GM18867 (cell line): ENCODE measurements around the gene GLS.
"Not testable (repeated sequence)": the region's sequence is repeated elsewhere in the genome, so short reads cannot be mapped to it uniquely, and the experiment has no call there.

Experiments used
- ATAC-seq: cut with Tn5 transposase; IDR thresholded peaks from one replicate; pipeline ENCODE4 v1.9.1; 2021; ENCODE audit warnings: mild to moderate bottlenecking, moderate library complexity; ENCODE audit not compliant: unreplicated experiment

Gene GLS

DNA sequence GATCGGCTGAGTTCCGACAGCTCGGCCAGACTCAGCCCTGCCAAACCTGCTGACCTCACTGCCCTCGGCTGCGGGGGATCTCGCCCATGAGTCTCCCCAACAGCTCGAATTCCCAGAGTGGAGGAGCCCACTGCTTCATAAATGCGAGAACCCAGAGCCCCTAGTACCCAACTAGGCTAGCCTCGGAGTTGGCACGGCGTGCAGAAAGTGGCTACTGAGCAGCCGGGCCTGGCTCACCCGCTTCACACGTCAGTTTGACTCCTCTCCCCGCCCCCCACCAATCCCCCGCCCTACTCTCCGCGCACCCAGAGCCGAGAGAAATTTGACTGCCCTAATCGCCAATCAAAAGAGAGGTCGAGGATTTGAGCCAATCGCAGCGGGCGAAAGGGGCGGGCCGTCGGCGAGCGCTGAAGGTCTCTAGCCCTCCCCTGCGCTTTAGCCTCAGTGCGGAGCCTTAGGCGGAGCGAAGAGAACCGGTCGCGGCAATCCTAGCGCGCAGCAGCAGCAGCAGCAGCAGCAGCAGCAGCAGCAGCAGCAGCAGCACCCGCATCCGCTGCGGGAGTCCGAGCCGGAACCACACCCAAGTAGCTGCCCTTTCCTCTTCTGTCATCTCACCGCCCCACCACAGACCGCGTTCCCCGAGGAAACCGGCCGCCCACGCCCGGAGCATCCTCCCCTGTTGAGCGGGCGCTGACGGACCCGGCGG lies at the start of gene GLS:
GLS (plus strand) TSS at position 444 of the 706 bp plus-strand sequence. CDS start 264 bp downstream, outside the sequence.
- ATAC-seq, result peak; percentile 77

DNA sequence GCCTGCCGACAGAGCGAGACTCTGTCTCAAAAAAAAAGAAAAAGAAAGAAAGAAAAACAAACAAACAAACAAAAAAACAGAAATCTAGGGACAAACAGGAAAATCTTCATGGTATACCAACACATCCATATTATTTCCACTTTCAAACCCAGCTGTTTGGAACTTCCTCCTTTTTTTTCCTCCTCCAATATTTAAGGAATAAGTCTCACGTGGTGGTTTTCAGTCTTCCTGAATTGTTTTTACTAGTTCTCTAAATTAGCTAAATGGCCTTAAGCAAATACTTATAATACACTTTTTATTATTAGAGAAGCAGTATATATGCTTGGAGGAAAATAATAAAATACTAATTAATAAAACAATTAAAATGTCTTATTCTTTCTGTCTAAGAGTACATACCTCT lies 48.7 kb upstream of the GLS start:
- ATAC-seq, result no peak

DNA sequence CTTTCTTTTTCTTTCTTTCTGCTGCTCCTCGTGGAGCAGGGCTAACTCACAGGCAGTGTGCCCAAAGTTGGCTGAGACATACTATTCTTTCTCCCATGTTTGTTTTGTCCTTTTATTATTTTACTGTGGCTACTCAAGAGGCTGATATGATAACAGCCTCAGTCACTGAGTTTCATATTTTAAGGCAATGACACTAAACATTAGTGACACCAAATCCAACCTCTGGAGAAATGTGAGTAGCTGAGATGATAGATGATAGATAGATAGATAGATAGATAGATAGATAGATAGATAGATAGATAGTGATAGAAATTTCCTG lies 45.8 kb upstream of the GLS start:
- ATAC-seq, result no peak

DNA sequence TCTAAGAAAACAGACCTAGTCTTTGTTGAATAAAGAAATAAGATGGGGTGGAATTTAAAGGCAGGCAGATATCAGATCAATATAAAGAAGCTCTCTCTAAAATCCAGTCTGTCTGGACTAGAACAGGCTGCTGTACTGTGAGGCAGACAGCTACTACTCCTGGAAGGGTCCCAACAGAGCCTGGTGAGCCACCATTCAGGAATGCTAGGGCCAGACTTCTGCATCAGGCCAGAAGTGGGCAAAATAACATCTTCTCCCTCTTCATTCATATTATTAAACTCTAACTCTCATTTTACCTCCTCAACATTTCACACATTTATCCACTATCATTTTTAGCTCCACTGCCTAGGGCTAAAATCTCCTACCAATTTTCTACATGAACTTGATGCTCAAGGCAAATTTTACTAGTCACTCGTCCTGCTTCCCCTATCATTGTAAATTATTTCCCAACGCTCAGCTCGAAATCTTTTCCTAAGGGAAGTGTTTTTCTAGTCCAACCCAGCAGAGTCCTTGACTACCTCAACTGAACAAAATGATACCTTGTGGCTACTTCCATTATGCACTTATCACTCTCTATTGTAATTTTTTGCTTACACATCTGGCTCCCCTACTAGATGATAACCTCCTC lies 45.2 kb upstream of the GLS start:
- ATAC-seq, result no peak

DNA sequence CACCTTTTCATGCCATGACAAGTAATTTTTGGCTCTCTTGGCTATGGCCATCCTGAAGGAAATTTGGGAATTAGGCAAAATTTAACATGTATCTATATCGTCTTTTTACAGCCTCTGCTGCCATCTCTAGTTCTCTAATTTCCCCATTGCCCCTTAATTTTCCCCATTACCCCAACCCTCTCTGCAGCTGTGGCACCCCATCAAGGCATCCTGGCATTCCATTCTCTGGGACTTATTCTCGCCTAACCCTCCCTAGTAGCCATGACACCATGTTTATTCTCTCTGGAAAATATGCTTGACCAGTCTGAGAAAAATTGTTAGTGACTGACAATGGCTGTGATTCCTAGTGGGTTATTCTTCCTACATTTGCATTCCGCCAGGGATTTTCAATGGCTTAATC lies 43.9 kb upstream of the GLS start:
- no peak for ATAC-seq

DNA sequence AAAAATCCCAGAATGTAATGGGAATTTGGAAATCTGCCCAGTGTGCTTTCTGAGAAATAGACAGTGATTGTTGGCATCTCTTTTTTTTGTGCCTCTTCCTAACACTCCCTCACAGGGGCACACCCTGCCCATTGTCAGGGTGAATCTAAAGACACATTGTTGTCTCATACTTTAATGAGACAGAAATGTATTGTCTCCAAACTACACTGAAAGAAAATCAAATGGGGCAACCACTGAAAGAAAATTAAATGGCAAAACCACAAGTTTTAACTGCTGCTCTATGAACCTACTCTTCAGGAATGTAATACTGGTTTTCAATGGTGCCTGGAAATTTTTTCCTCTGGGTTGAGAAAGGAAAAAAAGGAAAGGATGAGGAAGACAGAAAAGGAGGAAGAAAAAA lies 43.2 kb upstream of the GLS start:
- no peak for ATAC-seq

DNA sequence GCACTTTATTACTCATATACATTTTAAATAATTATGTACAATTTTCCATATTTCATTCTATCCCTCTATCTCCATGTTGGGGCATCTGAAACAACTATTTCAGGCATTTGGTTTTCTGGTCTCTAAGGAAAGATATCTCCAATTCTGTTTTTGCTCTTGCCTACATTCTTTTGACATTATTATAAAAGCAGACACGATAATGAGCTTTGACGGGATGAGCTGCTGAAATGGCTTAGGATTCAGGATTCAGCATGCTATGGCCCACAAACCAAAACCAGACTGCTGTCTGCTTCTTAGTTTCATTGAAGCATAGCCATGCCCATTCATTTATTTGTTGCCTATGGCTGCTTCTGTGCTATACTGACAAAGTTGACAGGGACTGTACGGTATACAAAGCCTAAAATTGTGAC lies 42.7 kb upstream of the GLS start:
- no peak for ATAC-seq

DNA sequence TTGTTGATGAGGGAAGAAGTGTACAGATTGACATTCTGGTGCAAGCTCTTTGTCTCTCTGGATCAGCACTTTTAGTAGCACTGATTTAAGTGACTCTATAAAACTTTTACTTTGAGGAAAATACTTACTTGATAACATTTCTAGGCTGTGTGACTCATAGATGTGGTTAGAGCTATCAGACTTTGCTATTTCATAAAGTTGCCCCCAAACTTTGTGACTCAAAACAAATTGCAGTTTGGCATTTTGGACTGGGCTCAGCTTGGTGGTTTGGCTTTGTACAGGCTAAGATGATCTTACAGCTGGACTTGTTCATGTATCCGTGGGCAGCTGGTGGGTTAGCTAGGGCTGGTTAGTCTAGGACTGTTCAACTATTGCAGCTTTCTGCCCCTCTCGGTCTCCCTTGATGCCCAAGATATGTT lies 42.1 kb upstream of the GLS start:
- ATAC-seq, result no peak

DNA sequence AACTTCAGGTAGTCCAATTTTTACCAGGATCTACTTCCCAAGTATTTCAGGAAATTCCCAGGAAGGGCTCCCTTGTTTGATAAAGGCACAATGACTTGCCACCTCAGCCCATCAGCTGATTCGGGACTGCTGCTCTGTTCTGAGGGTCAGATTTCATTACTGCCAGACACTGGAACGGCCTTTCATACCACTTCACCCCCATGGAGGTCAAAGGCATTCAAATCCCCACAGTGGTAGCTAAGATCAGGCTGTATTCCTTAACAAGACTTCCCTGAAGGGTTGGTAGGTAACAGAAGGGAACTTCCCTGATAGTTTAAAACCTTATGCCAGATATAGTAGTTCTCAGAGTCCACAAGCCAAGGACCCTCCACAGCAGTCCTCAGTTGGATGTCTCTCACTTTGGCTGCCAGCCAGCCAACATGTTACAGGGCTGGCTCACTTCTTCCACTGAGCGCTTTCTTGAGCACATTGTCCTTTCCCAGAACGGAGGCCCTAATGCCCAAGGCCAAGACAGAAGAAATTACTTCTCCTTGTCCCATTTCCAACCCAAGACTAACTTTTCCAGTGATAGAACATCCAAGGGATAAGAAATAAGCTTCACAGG lies 40.0 kb upstream of the GLS start:
- ATAC-seq, result no peak

DNA sequence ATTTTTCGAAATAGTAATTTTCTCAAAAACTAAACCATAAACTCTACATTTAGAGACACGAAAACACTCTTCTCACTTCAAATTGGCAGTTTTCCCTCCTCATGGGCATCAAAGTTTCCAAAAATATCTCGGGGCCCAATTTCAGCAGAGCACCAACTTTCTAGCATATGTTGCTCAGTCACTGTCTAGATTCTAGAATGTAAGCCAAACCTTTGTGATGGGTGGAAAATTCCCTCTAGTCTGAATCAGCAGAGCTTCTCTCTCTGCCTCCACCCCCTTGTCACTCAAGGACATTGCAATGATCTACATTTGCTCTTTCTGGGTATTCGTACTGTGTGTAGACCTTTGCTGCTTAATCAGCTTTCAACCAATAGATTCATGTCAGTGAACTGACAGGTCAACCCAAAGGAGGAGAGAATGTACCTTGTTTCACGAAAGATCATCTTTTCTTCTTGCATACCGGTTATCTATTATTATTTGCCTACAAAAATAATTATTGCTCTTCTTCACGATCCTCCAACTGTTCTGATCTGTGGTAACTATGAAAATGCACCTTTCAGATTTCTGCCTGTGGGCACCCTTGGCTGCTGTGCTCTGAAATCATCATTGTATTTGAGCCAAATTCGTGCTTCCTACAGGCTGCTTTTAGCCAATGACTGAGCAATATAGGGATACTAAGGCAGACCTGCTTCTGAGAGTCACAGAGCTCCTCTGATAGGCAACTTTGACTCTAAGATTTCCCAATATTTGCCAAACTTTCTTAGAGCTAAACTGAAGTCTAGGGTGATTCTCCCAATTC lies 38.7 kb upstream of the GLS start:
- no peak for ATAC-seq

DNA sequence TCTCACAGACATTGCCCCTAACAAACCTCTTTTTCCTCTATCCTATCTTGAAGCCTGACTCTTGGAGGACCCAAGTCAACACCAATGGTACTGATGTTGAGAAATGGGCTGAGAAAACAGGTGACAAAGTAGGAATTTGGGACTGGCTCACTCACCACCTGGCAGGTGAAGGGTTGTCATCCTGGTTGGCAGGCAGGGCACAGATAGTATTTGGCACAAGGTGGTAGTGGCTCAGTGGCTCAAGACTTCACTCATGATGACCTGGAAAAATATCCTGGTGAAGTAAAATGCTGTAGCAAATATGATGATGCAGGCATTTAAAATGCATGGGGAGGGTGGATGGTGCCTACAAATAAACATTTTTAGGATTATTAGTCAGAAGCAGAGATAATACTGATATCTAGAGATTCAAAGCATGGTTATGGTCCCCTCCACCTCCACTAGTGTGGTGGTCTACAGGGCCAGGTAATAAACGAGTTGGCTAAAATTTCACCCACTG lies 38.0 kb upstream of the GLS start:
- no peak for ATAC-seq

DNA sequence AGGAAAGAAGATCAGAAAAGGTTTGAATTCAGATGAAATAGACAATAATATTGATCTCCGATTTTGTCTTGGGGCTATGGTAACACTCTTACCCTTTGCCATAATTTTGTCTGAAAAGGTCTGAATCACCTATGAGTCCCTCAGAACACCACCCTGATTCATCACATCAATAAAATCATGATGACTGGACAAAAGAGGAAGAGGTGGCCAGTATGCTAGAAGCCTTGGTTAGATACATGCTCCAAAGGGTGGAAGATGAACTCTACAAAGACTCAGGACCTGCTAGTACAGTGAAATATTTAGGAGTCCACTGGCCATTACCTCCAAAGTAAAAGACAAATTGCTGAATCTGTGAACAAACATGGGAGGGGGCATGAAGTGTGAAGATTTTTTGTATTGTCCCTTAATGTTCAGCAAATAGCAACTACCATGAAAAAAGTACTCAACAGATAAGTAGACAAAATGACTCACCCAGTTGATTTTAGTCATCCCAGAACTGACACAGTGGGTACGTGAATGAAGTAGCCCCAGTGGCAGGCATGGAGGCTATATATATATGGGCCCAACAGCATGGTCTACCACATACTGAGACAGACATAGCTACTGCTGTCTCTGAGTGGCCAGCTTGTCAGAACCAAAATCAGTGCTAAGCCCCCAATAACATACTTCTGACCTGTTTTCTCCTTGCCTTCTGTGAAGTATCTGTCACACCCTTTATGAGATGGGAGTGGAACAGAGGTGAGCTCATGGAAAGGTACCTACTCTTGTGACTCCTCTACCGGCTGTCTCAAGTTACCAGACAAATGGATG lies 36.5 kb upstream of the GLS start:
- peak; percentile 92 for ATAC-seq

DNA sequence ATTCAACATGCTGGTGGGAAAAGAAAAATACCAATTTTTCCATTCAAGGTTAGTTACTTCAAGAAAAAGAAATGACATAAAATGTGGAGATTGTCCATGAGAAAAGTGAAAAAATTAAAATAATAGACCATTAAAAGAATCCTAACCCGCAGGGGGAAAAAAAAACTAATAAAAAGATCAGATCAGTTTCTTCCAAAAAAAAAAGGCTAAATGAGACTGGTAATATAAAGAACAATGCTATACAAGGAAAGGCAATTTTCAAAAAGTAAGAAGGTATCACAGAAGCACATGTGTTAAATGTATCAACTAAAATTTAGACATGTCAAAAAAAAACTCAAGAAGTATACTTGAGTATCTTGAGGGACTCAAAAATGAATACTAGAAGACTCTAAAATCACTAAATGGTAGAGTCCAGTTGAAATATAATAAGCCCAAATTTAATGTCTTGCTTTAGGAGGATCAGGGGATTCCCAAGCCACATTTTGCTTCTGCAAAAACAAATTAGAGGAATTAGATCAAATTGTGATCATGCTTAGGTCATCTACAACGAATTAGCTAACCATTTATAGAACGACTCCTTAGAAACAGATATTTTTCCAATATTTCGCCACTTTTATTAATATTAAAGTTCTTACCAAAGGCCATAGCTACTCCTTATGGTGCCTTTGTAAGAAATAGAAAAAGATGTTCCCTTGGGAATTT lies 35.8 kb upstream of the GLS start:
- ATAC-seq, result no peak

DNA sequence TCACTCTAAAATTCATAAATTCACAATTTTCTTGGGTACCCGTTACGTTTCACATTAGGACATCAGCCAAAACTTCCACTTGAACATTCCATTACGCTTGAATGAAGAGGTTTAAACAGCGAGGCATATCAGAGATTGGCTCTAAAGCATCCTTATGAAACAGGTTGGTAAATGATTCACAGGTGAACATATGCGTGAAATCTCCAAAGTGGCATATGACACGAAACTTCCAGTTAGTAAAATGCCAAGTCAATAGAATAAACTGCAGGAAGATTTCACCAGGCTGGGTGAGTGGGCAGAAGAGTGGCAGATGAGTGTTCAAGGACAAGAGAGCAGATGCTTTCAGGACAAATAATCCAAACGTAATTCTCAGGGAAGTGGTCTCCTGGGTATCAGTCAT lies 33.9 kb upstream of the GLS start:
- ATAC-seq, result no peak

DNA sequence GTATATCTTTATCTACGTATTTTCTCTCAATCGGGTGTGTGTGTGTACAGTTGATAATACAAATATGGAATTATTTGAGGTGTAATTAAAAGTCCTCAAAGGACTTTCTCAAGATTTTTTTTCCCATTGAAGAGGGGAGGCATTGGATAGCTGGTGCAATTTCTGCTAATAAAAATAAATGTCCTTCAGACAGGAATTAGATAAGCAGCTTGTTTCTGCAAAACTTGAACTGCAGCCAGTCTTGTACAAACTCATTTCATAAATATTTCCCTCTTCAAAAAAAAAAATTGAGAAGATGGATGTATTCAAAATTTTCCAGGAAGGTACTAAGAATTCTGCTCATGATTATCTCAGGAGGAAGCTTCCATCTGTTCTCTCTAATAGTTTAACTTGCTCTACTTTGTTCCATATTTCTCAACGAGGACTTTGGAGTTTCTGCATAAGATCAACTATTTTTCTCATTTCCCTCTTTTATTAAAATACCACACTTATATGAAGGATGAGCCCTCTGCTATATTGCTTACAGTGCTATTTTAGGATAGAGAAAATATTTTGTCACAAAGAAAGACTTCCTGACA lies 33.0 kb upstream of the GLS start:
- no peak for ATAC-seq

DNA sequence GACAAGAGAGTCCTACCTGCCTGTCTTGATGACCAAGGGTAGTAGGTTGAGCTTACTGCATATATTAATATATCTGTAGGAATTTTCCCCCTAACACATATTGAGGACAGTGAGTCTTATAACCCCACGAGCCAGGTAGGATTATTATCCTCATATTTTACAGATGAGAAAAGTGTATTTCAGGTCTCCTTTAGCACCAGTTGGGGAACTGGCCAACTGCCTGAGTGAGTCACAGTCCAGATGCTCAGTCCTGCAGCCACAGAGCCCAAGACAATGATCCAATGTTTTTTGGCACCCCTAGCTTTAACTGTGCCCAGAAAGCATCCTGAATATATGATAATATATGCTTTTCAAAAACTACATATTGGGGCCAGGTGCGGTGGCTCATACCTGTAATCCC lies 30.8 kb upstream of the GLS start:
- no peak for ATAC-seq

DNA sequence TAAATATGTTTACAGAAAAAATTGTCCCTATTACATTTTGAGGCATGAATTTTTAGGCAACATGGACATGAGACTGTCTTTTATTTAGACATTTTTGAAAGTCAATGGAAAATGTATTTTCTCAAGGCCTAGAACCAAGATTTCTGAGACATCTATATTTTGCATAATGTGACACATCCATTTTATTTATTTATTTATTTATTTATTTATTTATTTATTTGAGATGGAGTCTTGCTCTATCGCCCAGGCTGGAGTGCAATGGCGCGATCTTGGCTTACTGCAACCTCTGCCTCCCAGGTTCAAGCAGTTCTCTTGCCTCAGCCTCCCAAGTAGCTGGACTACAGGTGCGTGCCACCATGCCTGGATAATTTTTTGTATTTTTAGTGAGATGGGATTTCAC lies 27.6 kb upstream of the GLS start:
- not testable (repeated sequence) for ATAC-seq

DNA sequence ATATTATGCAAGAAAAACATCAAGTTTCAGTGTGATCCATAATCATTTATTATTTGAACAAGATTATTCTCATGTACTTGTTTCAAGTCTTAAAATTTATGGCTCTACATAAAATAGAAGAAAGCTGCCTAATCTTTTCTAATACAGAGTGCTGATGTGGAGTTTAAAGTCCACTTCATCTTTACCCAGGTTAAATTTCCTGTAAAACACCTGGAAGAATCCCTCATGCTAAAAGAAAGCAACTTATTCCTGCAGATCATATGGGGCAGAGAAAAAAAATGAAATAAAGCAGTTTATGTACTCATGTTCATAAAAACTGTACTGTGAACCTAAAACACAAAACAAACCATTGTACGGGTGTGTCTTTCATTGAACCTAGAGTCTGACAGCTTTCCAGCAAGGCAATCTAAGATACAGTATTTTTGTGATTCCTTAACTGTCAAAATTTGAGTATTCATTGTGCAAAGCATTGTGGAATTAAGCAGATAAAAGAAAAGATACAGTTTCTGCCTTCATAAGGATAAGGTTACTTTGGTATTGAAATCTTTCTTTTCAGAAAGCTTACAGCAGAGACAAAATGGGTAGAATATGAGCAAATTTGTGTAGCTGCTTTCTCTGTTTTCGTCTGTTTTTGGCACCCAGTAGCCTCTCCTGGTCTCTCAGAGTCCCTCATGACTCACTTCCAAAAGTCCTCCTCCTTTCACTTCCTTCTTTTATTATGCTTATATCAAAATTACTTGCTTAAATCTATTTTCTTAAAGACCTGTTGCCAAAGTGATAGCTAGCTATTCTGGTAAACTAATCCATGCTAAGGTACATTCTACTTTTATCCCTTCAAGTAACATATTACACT lies 26.9 kb upstream of the GLS start:
- peak; percentile 55 for ATAC-seq

DNA sequence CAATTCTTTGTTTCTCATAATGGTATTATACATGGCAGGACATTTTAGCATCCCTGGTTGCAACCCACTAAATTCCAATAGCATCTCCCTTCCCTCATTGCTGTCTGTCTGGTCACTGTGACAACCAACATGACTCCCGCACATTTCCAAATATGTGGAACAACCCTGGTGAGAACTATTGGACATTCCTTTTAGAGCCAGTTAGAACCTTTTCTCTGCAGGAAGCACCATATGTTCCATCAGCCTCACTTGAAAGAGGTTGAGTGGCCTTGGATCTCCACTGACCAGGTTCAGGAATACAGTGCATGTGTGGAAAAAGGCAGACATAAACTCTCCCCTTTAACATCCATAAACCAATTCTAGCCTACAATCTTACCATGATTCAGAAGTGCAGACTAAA lies 25.9 kb upstream of the GLS start:
- ATAC-seq, result no peak
